ENCODE data around the gene GNB1.

- TF ChIP-seq CTCF (IDR thresholded peaks at IDR 0.05; ENCODE audit: borderline replicate concordance, extremely low read depth, low read length, poor library complexity, severe bottlenecking), result no peak
- TF ChIP-seq EZH2 (IDR thresholded peaks at IDR 0.05; ENCODE audit: borderline replicate concordance, low read depth, low read length, severe bottlenecking), result no peak
Measured at GRCh38 chr1:1876335-1876930, 14.5 kb downstream of the GNB1 start.

Data from DND-41 (cell line).